Activated T-helper 1 cell treated with Interleukin-2 at 50 U/mL for 16 hours (primary cell): ENCODE data around the gene TFAP2A.

ENCODE experiments used
- DNase-seq: peaks from one replicate; pipeline ENCODE4 v3.0.0-alpha.2; 2020; ENCODE audit warnings: low read depth

TFAP2A gene

GRCh38 chr6:10425975-10426780, 11.3 kb upstream of the TFAP2A start:
- no peak for DNase-seq

GRCh38 chr6:10425176-10425974, 10.5 kb upstream of the TFAP2A start:
- DNase-seq, result no peak

GRCh38 chr6:10424040-10424439, 9.2 kb upstream of the TFAP2A start:
- DNase-seq, result no peak

GRCh38 chr6:10422737-10423034, 7.8 kb upstream of the TFAP2A start:
- no peak for DNase-seq

GRCh38 chr6:10421921-10422736, 7.3 kb upstream of the TFAP2A start:
- no peak for DNase-seq

GRCh38 chr6:10421158-10421920, 6.5 kb upstream of the TFAP2A start:
- no peak for DNase-seq

- no peak for DNase-seq
Observed at GRCh38 chr6:10420546-10421157, 5.8 kb upstream of the TFAP2A start.

GRCh38 chr6:10419749-10420545, 5.1 kb upstream of the TFAP2A start:
- DNase-seq, result no peak

- no peak for DNase-seq
Observed at GRCh38 chr6:10418862-10419748, 4.2 kb upstream of the TFAP2A start.

- DNase-seq, result no peak
Observed at GRCh38 chr6:10418361-10418861, 3.5 kb upstream of the TFAP2A start.

- DNase-seq, result no peak
Observed at GRCh38 chr6:10417681-10418104, 2.8 kb upstream of the TFAP2A start.

GRCh38 chr6:10416863-10417641, 2.2 kb upstream of the TFAP2A start:
- DNase-seq, result no peak

GRCh38 chr6:10416516-10416862, 1.6 kb upstream of the TFAP2A start:
- no peak for DNase-seq

GRCh38 chr6:10415617-10416480, 975 bp upstream of the TFAP2A start:
- DNase-seq, result no peak

- DNase-seq, result no peak
Observed at GRCh38 chr6:10413850-10414738, 780 bp downstream of the TFAP2A start.

GRCh38 chr6:10413262-10413849, 1.5 kb downstream of the TFAP2A start:
- DNase-seq, result no peak
